SK-N-SH (cell line): ENCODE results near the gene GALNT1. TPM values are rescaled to one million over a fixed set of nuclear protein-coding genes. Genes with fewer than 3 reads are reported as not detected.

Experiments used
- CTCF ChIA-PET: fragments of 300-600, 350-600 bp; formaldehyde crosslinking; extraction: SDS; loops from one replicate; lab custom pipeline; 2021; lab: Yijun Ruan, JAX
- POLR2A ChIA-PET: fragments of 350-600 bp; sonication (Branson Sonifier 250); formaldehyde crosslinking; extraction: SDS; loops from one replicate; lab custom pipeline; 2020; ENCODE audit warnings: antibody characterized with exemption, inconsistent platforms; lab: Yijun Ruan, JAX
- DNase-seq: peaks from one replicate; pipeline ENCODE4 v3.0.0; 2012
- H2AFZ ChIP-seq: fragments of 200-600 bp; sonication (generic); 2 replicates; pipeline ENCODE4 v1.8.1; 2016; ENCODE audit warnings: antibody characterized with exemption, mild to moderate bottlenecking, low read depth
- H3F3A ChIP-seq: fragments of 200-600 bp; sonication (generic); replicated peaks from 2 replicates; pipeline ENCODE3; 2016; ENCODE audit warnings: antibody characterized with exemption, mild to moderate bottlenecking; ENCODE audit not compliant: insufficient read depth
- H3K27ac ChIP-seq, 2 experiments: fragments of 200-500 bp in 1 of 2; fragments of 200-600 bp in 1 of 2; sonication (Bioruptor generic) in 1 of 2; sonication (generic), shearing (Covaris generic) in 1 of 2; 2 replicates each; pipeline versions ENCODE4 v1.5.1 to v1.6.1; 2014 to 2016; ENCODE audit warnings: low read depth in 2 of 2, inconsistent platforms in 1 of 2, low read length in 1 of 2, mild to moderate bottlenecking in 1 of 2, mixed read lengths in 1 of 2
- H3K27me3 ChIP-seq: fragments of 200-600 bp; sonication (generic), shearing (Covaris generic); 2 replicates; pipeline ENCODE4 v1.6.1; 2016; ENCODE audit warnings: mixed run types; ENCODE audit not compliant: insufficient read depth
- H3K36me3 ChIP-seq, 2 experiments: fragments of 200-500 bp in 1 of 2; fragments of 200-600 bp in 1 of 2; sonication (Bioruptor generic) in 1 of 2; sonication (generic) in 1 of 2; replicated peaks in 1 of 2; 2 replicates each; pipeline versions ENCODE3 to v1.5.1; 2014 to 2016; ENCODE audit warnings: low read length in 1 of 2, mild to moderate bottlenecking in 1 of 2; ENCODE audit not compliant: insufficient read depth in 2 of 2, control insufficient read depth in 1 of 2
- H3K4me1 ChIP-seq, 2 experiments: fragments of 200-500 bp in 1 of 2; fragments of 200-600 bp in 1 of 2; sonication (Bioruptor generic) in 1 of 2; sonication (generic), shearing (Covaris generic) in 1 of 2; 2 replicates each; pipeline versions ENCODE4 v1.5.1 to v1.6.1; 2014 to 2016; ENCODE audit warnings: low read depth in 1 of 2, low read length in 1 of 2, mixed run types in 1 of 2; ENCODE audit not compliant: insufficient read depth in 2 of 2, control insufficient read depth in 1 of 2
- H3K4me2 ChIP-seq: fragments of 200-600 bp; sonication (generic), shearing (Covaris generic); 2 replicates; pipeline ENCODE4 v1.6.1; 2017; ENCODE audit warnings: mixed run types
- H3K4me3 ChIP-seq, 2 experiments: fragments of 200-500 bp in 1 of 2; fragments of 200-600 bp in 1 of 2; sonication (Bioruptor generic) in 1 of 2; sonication (generic), shearing (Covaris generic) in 1 of 2; 2 replicates each; pipeline versions ENCODE4 v1.5.1 to v1.8.1; 2014 to 2016; ENCODE audit warnings: low read depth in 2 of 2, inconsistent platforms in 1 of 2, low read length in 1 of 2, mild to moderate bottlenecking in 1 of 2, mixed read lengths in 1 of 2, moderate library complexity in 1 of 2
- H3K79me2 ChIP-seq: fragments of 200-600 bp; sonication (generic); 2 replicates; pipeline ENCODE4 v1.8.1; 2017; ENCODE audit warnings: mild to moderate bottlenecking; ENCODE audit not compliant: insufficient read depth
- H3K9ac ChIP-seq: fragments of 200-600 bp; sonication (generic); 2 replicates; pipeline ENCODE4 v1.6.1; 2017; ENCODE audit warnings: mixed run types
- H3K9me2 ChIP-seq: fragments of 200-600 bp; sonication (generic); 2 replicates; pipeline ENCODE4 v1.6.1; 2017; ENCODE audit warnings: mixed run types
- H3K9me3 ChIP-seq: fragments of 200-600 bp; sonication (generic); 2 replicates; pipeline ENCODE4 v1.6.1; 2017; ENCODE audit warnings: mixed run types, mild to moderate bottlenecking, moderate library complexity
- H4K20me1 ChIP-seq: fragments of 200-600 bp; sonication (generic); 2 replicates; pipeline ENCODE4 v1.6.1; 2017; ENCODE audit warnings: mild to moderate bottlenecking, mixed run types; ENCODE audit not compliant: insufficient read depth
- CTCF ChIP-seq: fragments of 200-600 bp; sonication (generic); IDR thresholded peaks from 2 replicates; pipeline ENCODE4 v1.6.1; 2017; ENCODE audit warnings: antibody characterized with exemption, mild to moderate bottlenecking, moderate library complexity
- ELF1 ChIP-seq: IDR thresholded peaks from 2 replicates; pipeline ENCODE4 v1.4.0; 2012
- EP300 ChIP-seq, 2 experiments: IDR thresholded peaks; 2 replicates each; pipeline versions ENCODE4 v1.4.0 to v1.6.1; 2012; ENCODE audit warnings: borderline replicate concordance in 1 of 2, low read depth in 1 of 2, low read length in 1 of 2
- EZH2phosphoT487 ChIP-seq: fragments of 200-600 bp; sonication (generic); IDR thresholded peaks from 2 replicates; pipeline ENCODE4 v1.6.1; 2017; ENCODE audit warnings: low read depth, mixed run types, mild to moderate bottlenecking, antibody characterized with exemption, moderate library complexity, borderline replicate concordance
- FOXJ3 ChIP-seq: sonication (generic); formaldehyde crosslinking; IDR thresholded peaks from 2 replicates; pipeline ENCODE4 v1.5.1; 2020; ENCODE audit warnings: mild to moderate bottlenecking, missing genetic modification reagents
- FOXM1 ChIP-seq: IDR thresholded peaks from 2 replicates; pipeline ENCODE4 v1.4.0; 2012; ENCODE audit warnings: low read depth, mild to moderate bottlenecking
- GATA2 ChIP-seq: sonication (generic); formaldehyde crosslinking; IDR thresholded peaks from 2 replicates; pipeline ENCODE4 v1.5.0; 2020; ENCODE audit warnings: mild to moderate bottlenecking, missing genetic modification reagents
- MEF2A ChIP-seq: IDR thresholded peaks from 2 replicates; pipeline ENCODE4 v1.4.0; 2012; ENCODE audit warnings: low read depth, borderline replicate concordance
- MXI1 ChIP-seq: IDR thresholded peaks from 2 replicates; pipeline ENCODE4 v1.6.1; 2012; ENCODE audit warnings: mild to moderate bottlenecking, low read depth, low read length, improper control_type of control experiment
- NFIC ChIP-seq: IDR thresholded peaks from 2 replicates; pipeline ENCODE4 v1.4.0; 2012; ENCODE audit warnings: borderline replicate concordance
- PBX3 ChIP-seq: IDR thresholded peaks from 2 replicates; pipeline ENCODE4; 2012
- POLR2AphosphoS5 ChIP-seq: IDR thresholded peaks from 2 replicates; pipeline ENCODE4 v1.6.1; 2012; ENCODE audit warnings: low read depth, low read length
- RCOR1 ChIP-seq: fragments of 150-350 bp; IDR thresholded peaks from 2 replicates; pipeline ENCODE4 v1.6.1; 2017; ENCODE audit warnings: antibody characterized with exemption, low read length
- RXRA ChIP-seq: IDR thresholded peaks from 2 replicates; pipeline ENCODE4 v1.4.0; 2012; ENCODE audit warnings: low read depth, mild to moderate bottlenecking, borderline replicate concordance
- SIN3A ChIP-seq: IDR thresholded peaks from 2 replicates; pipeline ENCODE4 v1.6.1; 2012; ENCODE audit warnings: low read depth, mild to moderate bottlenecking, low read length, moderate library complexity, borderline replicate concordance
- SMC3 ChIP-seq: IDR thresholded peaks from 2 replicates; pipeline ENCODE4 v1.6.1; 2012; ENCODE audit warnings: low read depth, low read length, improper control_type of control experiment
- TCF12 ChIP-seq: IDR thresholded peaks from 2 replicates; pipeline ENCODE4 v1.4.0; 2012
- YY1 ChIP-seq: IDR thresholded peaks from 2 replicates; pipeline ENCODE4 v1.4.0; 2012; ENCODE audit warnings: low read depth, mild to moderate bottlenecking
- WGBS: methylation state at CpG from one replicate; pipeline ENCODE4 v1.1.6; 2017; ENCODE audit warnings: low lambda C conversion rate; 5-methylcytosine and 5-hydroxymethylcytosine counted together
- polyA plus RNA-seq, 3 experiments: library from polyadenylated mRNA; depleted of rRNA; stranded (reverse); fragments of >200 nt; gene quantifications; 2 replicates each; pipeline ENCODE4 v1.2.3, GENCODE V29; 2012
- TF ChIP-seq, protein P1 (sequence below): IDR thresholded peaks from 2 replicates; pipeline ENCODE4 v1.4.0; 2012; ENCODE audit warnings: low read depth
- TF ChIP-seq, protein P2 (sequence below): IDR thresholded peaks from 2 replicates; pipeline ENCODE4 v1.6.1; 2012; ENCODE audit warnings: mild to moderate bottlenecking, low read depth, low read length, moderate library complexity

GALNT1 gene
- polyA plus RNA-seq, 1 of the 3 experiments (the other 2 are of a cell fraction) = 15.7 TPM

- no peak for TF ChIP-seq GATA2 (CRISPR knock-in tag)
- no peak for TF ChIP-seq NFIC
- TF ChIP-seq FOXM1 = no peak
- TF ChIP-seq ELF1 = no peak
- no peak for TF ChIP-seq RCOR1
- TF ChIP-seq MEF2A = no peak
Measured at GRCh38 chr18:35688757-35689156, 107.2 kb downstream of the GALNT1 start (continued).

GRCh38 chr18:35689728-35690127 lies 108.2 kb downstream of the GALNT1 start:
- Histone ChIP-seq H3K4me2 (no peak overlapping the region), H3K79me2 (no peaks in the 10 kb centered on the region), H3K27me3 (no peaks in the 10 kb centered on the region), H3K36me3 (peaks cover 44 to 47% of the 10 kb centered on the region in 2 experiments), H3K4me3 (no peak overlapping the region), H3K27ac (no peak overlapping the region), H3K9ac (no peak overlapping the region), H3K9me2 (no peaks in the 10 kb centered on the region), H3F3A (no peaks in the 10 kb centered on the region), H4K20me1 (no peaks in the 10 kb centered on the region), H3K9me3 (no peaks in the 10 kb centered on the region), H3K4me1 (no peaks in the 10 kb centered on the region), H2AFZ (no peak overlapping the region)
- 97% methylated on average over 5 of the region's 5 CpGs for WGBS
- CTCF ChIA-PET = interaction anchor here (0.8 kb wide), 1 partner anchor 282 kb away, joined by 3 read pairs; no protein-coding TSS in a partner anchor
- no peak for DNase-seq
- POLR2A ChIA-PET = no interaction called here
- TF ChIP-seq RXRA = no peak
- TF ChIP-seq YY1 = no peak
- TF ChIP-seq ELF1 = no peak
- no peak for TF ChIP-seq MXI1
- TF ChIP-seq, protein P1, sequence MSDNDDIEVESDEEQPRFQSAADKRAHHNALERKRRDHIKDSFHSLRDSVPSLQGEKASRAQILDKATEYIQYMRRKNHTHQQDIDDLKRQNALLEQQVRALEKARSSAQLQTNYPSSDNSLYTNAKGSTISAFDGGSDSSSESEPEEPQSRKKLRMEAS = no peak
- TF ChIP-seq CTCF = no peak
- TF ChIP-seq FOXJ3 = no peak
- no peak for TF ChIP-seq SIN3A
- no peak for TF ChIP-seq SMC3
- TF ChIP-seq TCF12 = no peak

DNA sequence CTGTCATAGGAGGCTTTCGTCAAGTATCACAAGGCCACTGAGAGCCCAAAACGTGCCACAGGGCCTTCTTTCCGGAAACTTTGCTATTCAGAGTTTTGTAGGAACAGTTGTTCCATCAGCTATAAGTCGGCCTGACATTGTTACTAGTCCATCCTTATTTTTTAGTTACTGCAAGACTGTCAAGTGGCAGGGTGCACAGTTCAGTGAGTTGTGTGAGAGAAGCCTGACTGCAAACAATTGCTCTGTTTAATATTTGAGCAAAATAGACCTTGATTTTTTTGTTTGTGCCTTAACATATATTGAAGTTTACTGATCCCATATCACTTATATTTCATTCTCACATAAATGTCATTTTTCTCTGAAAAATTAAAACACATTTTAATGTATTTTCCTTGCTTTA lies 110.1 kb downstream of the GALNT1 start:
- Histone ChIP-seq H3K4me3 (no peak overlapping the region), H4K20me1 (no peaks in the 10 kb centered on the region), H3K27me3 (no peaks in the 10 kb centered on the region), H3K4me1 (peaks cover 0 to 2% of the 10 kb centered on the region in 2 experiments; a peak in 1 of 4 replicates), H3K4me2 (no peak overlapping the region), H3K27ac (no peak overlapping the region), H3F3A (no peaks in the 10 kb centered on the region), H3K9me2 (no peaks in the 10 kb centered on the region), H3K36me3 (peaks cover 44 to 46% of the 10 kb centered on the region in 2 experiments), H3K79me2 (no peaks in the 10 kb centered on the region), H2AFZ (no peak overlapping the region), H3K9ac (no peak overlapping the region), H3K9me3 (no peaks in the 10 kb centered on the region)
- ChIA-PET CTCF (interaction anchor here (1.0 to 1.3 kb wide), 2 partner anchors 8 to 10 kb away, joined by 3 read pairs; no protein-coding TSS in a partner anchor), POLR2A (no interaction called here)
- WGBS = 90% methylated on average over 4 of the region's 4 CpGs
- TF ChIP-seq TCF12 = no peak
- no peak for TF ChIP-seq RCOR1
- no peak for TF ChIP-seq GATA2 (CRISPR knock-in tag)
- TF ChIP-seq EZH2phosphoT487 = no peak
- TF ChIP-seq, protein P2, sequence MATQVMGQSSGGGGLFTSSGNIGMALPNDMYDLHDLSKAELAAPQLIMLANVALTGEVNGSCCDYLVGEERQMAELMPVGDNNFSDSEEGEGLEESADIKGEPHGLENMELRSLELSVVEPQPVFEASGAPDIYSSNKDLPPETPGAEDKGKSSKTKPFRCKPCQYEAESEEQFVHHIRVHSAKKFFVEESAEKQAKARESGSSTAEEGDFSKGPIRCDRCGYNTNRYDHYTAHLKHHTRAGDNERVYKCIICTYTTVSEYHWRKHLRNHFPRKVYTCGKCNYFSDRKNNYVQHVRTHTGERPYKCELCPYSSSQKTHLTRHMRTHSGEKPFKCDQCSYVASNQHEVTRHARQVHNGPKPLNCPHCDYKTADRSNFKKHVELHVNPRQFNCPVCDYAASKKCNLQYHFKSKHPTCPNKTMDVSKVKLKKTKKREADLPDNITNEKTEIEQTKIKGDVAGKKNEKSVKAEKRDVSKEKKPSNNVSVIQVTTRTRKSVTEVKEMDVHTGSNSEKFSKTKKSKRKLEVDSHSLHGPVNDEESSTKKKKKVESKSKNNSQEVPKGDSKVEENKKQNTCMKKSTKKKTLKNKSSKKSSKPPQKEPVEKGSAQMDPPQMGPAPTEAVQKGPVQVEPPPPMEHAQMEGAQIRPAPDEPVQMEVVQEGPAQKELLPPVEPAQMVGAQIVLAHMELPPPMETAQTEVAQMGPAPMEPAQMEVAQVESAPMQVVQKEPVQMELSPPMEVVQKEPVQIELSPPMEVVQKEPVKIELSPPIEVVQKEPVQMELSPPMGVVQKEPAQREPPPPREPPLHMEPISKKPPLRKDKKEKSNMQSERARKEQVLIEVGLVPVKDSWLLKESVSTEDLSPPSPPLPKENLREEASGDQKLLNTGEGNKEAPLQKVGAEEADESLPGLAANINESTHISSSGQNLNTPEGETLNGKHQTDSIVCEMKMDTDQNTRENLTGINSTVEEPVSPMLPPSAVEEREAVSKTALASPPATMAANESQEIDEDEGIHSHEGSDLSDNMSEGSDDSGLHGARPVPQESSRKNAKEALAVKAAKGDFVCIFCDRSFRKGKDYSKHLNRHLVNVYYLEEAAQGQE = no peak
- TF ChIP-seq RXRA = no peak
- TF ChIP-seq ELF1 = no peak
- TF ChIP-seq YY1 = no peak
- TF ChIP-seq MXI1 = no peak
- no peak for TF ChIP-seq POLR2AphosphoS5
- TF ChIP-seq FOXJ3 = no peak
- no peak for TF ChIP-seq SMC3
- no peak for TF ChIP-seq PBX3
- TF ChIP-seq EP300 (IDR thresholded peaks at IDR 0.05; ENCODE audit: borderline replicate concordance in 1 of 2, low read depth in 1 of 2, low read length in 1 of 2) = no peak
- DNase-seq = no peak
